Body of pancreas (tissue), 4 donors: Measurements from ENCODE around the gene CYFIP1.

Experiments used
- POLR2A ChIP-seq, 3 donors: fragments of 450-650 bp; IDR thresholded peaks; one replicate each; pipeline ENCODE4 v1.6.1; 2016; ENCODE audit warnings: antibody characterized with exemption in 3 of 3, mild to moderate bottlenecking in 2 of 3
- TF ChIP-seq, protein P1 (sequence below), 7 experiments: fragments of 450-650 bp in 4 of 7; fragments of 200-600 bp in 3 of 7; sonication (generic) in 3 of 7; IDR thresholded peaks; one replicate each; pipeline ENCODE4 v1.5.1; 2016 to 2019; ENCODE audit warnings: antibody characterized with exemption in 7 of 7

- TF ChIP-seq, protein P1, sequence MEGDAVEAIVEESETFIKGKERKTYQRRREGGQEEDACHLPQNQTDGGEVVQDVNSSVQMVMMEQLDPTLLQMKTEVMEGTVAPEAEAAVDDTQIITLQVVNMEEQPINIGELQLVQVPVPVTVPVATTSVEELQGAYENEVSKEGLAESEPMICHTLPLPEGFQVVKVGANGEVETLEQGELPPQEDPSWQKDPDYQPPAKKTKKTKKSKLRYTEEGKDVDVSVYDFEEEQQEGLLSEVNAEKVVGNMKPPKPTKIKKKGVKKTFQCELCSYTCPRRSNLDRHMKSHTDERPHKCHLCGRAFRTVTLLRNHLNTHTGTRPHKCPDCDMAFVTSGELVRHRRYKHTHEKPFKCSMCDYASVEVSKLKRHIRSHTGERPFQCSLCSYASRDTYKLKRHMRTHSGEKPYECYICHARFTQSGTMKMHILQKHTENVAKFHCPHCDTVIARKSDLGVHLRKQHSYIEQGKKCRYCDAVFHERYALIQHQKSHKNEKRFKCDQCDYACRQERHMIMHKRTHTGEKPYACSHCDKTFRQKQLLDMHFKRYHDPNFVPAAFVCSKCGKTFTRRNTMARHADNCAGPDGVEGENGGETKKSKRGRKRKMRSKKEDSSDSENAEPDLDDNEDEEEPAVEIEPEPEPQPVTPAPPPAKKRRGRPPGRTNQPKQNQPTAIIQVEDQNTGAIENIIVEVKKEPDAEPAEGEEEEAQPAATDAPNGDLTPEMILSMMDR (IDR thresholded peaks at IDR 0.05) = no peak
- no peak for TF ChIP-seq POLR2A (IDR thresholded peaks at IDR 0.05)
Observed at GRCh38 chr15:22846073-22846472, 134.1 kb downstream of the CYFIP1 start.
